HEK293 (cell line): ENCODE results near the gene DDX31.

Experiments
- CTCF ChIA-PET: fragments of 350-600 bp; formaldehyde crosslinking; extraction: SDS; loops from one replicate; lab custom pipeline; 2021; ENCODE audit warnings: antibody characterized with exemption; lab: Yijun Ruan, JAX
- POLR2A ChIA-PET: fragments of 300-600 bp; formaldehyde crosslinking; extraction: SDS; loops from one replicate; lab custom pipeline; 2020; ENCODE audit warnings: antibody characterized with exemption, inconsistent platforms; lab: Yijun Ruan, JAX
- H3K27ac ChIP-seq: fragments of 200-500 bp; sonication (Bioruptor generic); 2 replicates; pipeline ENCODE4 v1.5.1; 2014; ENCODE audit warnings: low read depth, low read length, control low read depth, inconsistent platforms; ENCODE audit errors: extremely low read depth
- H3K36me3 ChIP-seq, 2 experiments: fragments of 200-500 bp in 1 of 2; sonication (Bioruptor generic) in 1 of 2; 1 replicate in 1 of 2; 2 replicates in 1 of 2; pipeline ENCODE4 v1.5.1; 2014 to 2017; ENCODE audit warnings: inconsistent platforms in 2 of 2, low read length in 2 of 2; ENCODE audit not compliant: control insufficient read depth in 2 of 2, insufficient read depth in 1 of 2
- H3K4me1 ChIP-seq: fragments of 200-500 bp; sonication (Bioruptor generic); 2 replicates; pipeline ENCODE4 v1.5.1; 2014; ENCODE audit warnings: mild to moderate bottlenecking, low read length, inconsistent platforms; ENCODE audit not compliant: control insufficient read depth, insufficient read depth
- H3K4me3 ChIP-seq: 2 replicates; pipeline ENCODE4 v1.5.1; 2011; ENCODE audit warnings: low read depth, mild to moderate bottlenecking, control low read depth, low read length, moderate library complexity
- H3K9me3 ChIP-seq: fragments of 200-500 bp; sonication (Bioruptor generic); 2 replicates; pipeline ENCODE4 v1.5.1; 2014; ENCODE audit warnings: low read depth, low read length, inconsistent platforms; ENCODE audit not compliant: control insufficient read depth, insufficient read depth
- CTCF ChIP-seq: fragments of 450-650 bp; formaldehyde crosslinking; IDR thresholded peaks from 2 replicates; pipeline ENCODE4 v1.5.1; 2016; ENCODE audit warnings: missing biosample characterization, missing genetic modification characterization
- EGR2 ChIP-seq: fragments of 450-650 bp; formaldehyde crosslinking; IDR thresholded peaks from 2 replicates; pipeline ENCODE4 v1.5.1; 2016; ENCODE audit warnings: low read depth, missing biosample characterization, missing genetic modification characterization
- GFI1B ChIP-seq: fragments of 450-650 bp; formaldehyde crosslinking; IDR thresholded peaks from 2 replicates; pipeline ENCODE4 v1.5.1; 2016; ENCODE audit warnings: missing biosample characterization, missing genetic modification characterization
- HOXA7 ChIP-seq: sonication (generic); formaldehyde crosslinking; IDR thresholded peaks from 2 replicates; pipeline ENCODE4 v1.8.1; 2022; ENCODE audit warnings: missing genetic modification reagents, borderline replicate concordance
- KLF1 ChIP-seq: fragments of 450-650 bp; formaldehyde crosslinking; IDR thresholded peaks from 2 replicates; pipeline ENCODE4 v1.5.1; 2016; ENCODE audit warnings: missing biosample characterization, missing genetic modification characterization
- OSR2 ChIP-seq: fragments of 450-650 bp; formaldehyde crosslinking; IDR thresholded peaks from 2 replicates; pipeline ENCODE4 v1.5.1; 2016; ENCODE audit warnings: missing biosample characterization, missing genetic modification characterization
- PRDM2 ChIP-seq: fragments of 450-650 bp; formaldehyde crosslinking; IDR thresholded peaks from 2 replicates; pipeline ENCODE4 v1.5.1; 2016; ENCODE audit warnings: missing biosample characterization, missing genetic modification characterization, borderline replicate concordance
- SALL2 ChIP-seq: fragments of 450-650 bp; formaldehyde crosslinking; IDR thresholded peaks from 2 replicates; pipeline ENCODE4 v1.5.0; 2017; ENCODE audit warnings: missing biosample characterization, mild to moderate bottlenecking, missing genetic modification characterization, borderline replicate concordance
- YY1 ChIP-seq: fragments of 450-650 bp; formaldehyde crosslinking; IDR thresholded peaks from 2 replicates; pipeline ENCODE4 v1.5.1; 2018; ENCODE audit warnings: missing biosample characterization, missing genetic modification characterization
- ZBTB26 ChIP-seq: fragments of 450-650 bp; formaldehyde crosslinking; optimal IDR thresholded peaks from 2 replicates; pipeline ENCODE3; 2016; ENCODE audit warnings: missing biosample characterization, mild to moderate bottlenecking, missing genetic modification characterization
- ZNF16 ChIP-seq: fragments of 450-650 bp; formaldehyde crosslinking; IDR thresholded peaks from 2 replicates; pipeline ENCODE4 v1.5.1; 2016; ENCODE audit warnings: low read depth, missing biosample characterization, missing genetic modification characterization
- ZNF184 ChIP-seq: fragments of 450-650 bp; IDR thresholded peaks from 2 replicates; pipeline ENCODE4 v1.5.1; 2018; ENCODE audit warnings: missing biosample characterization, mild to moderate bottlenecking, missing genetic modification characterization
- ZNF211 ChIP-seq: fragments of 450-650 bp; formaldehyde crosslinking; IDR thresholded peaks from 2 replicates; pipeline ENCODE4 v1.5.1; 2016; ENCODE audit warnings: low read depth, missing biosample characterization, missing genetic modification characterization
- ZNF391 ChIP-seq: fragments of 450-650 bp; formaldehyde crosslinking; IDR thresholded peaks from 2 replicates; pipeline ENCODE4 v1.5.1; 2016; ENCODE audit warnings: low read depth, missing biosample characterization, missing genetic modification characterization, borderline replicate concordance
- ZNF473 ChIP-seq: fragments of 450-650 bp; formaldehyde crosslinking; IDR thresholded peaks from 2 replicates; pipeline ENCODE4 v1.5.1; 2017; ENCODE audit warnings: missing biosample characterization, missing genetic modification characterization
- ZNF521 ChIP-seq: fragments of 450-650 bp; formaldehyde crosslinking; IDR thresholded peaks from 2 replicates; pipeline ENCODE4 v1.5.1; 2017; ENCODE audit warnings: missing biosample characterization, mild to moderate bottlenecking, missing genetic modification characterization
- ZNF555 ChIP-seq: fragments of 450-650 bp; formaldehyde crosslinking; conservative IDR thresholded peaks from 2 replicates; pipeline ENCODE4 v1.5.1; 2017; ENCODE audit warnings: missing biosample characterization, mild to moderate bottlenecking, missing genetic modification characterization, inconsistent platforms
- ZNF580 ChIP-seq: fragments of 450-650 bp; formaldehyde crosslinking; IDR thresholded peaks from 2 replicates; pipeline ENCODE4 v1.5.1; 2016; ENCODE audit warnings: missing biosample characterization, missing genetic modification characterization
- ZNF639 ChIP-seq: fragments of 450-650 bp; formaldehyde crosslinking; IDR thresholded peaks from 2 replicates; pipeline ENCODE4 v1.5.1; 2016; ENCODE audit warnings: missing biosample characterization, missing genetic modification characterization
- ZNF701 ChIP-seq: fragments of 450-650 bp; formaldehyde crosslinking; IDR thresholded peaks from 2 replicates; pipeline ENCODE4 v1.5.1; 2016; ENCODE audit warnings: missing biosample characterization, missing genetic modification characterization
- ZNF792 ChIP-seq: fragments of 450-650 bp; formaldehyde crosslinking; IDR thresholded peaks from 2 replicates; pipeline ENCODE4 v1.5.1; 2016; ENCODE audit warnings: missing biosample characterization, missing genetic modification characterization

The DDX31 gene

GRCh38 chr9:132589148-132590036 lies 80.4 kb downstream of the DDX31 start (continued):
- no peak for TF ChIP-seq PRDM2 (tag by site-specific recombination)
- TF ChIP-seq ZNF792 (tag by site-specific recombination), result no peak

GRCh38 chr9:132588501-132589147 lies 81.2 kb downstream of the DDX31 start:
- ChIA-PET CTCF (no interaction called here), POLR2A (no interaction called here)
- Histone ChIP-seq H3K36me3 (no peaks in the 10 kb centered on the region), H3K9me3 (no peaks in the 10 kb centered on the region)
- no peak for TF ChIP-seq SALL2 (tag by site-specific recombination)
- no peak for TF ChIP-seq ZNF211
- TF ChIP-seq ZNF184 (tag by site-specific recombination), result no peak
- no peak for TF ChIP-seq YY1 (tag by site-specific recombination)
- TF ChIP-seq EGR2 (tag by site-specific recombination), result no peak
- TF ChIP-seq ZBTB26 (tag by site-specific recombination), result no peak
- TF ChIP-seq ZNF473 (tag by site-specific recombination), result no peak
- TF ChIP-seq GFI1B (tag by site-specific recombination), result no peak
- TF ChIP-seq ZNF639 (tag by site-specific recombination), result no peak
- TF ChIP-seq KLF1 (tag by site-specific recombination), result no peak
- TF ChIP-seq ZNF391 (tag by site-specific recombination), result no peak
- no peak for TF ChIP-seq OSR2
- TF ChIP-seq ZNF521, result no peak
- no peak for TF ChIP-seq ZNF580
- TF ChIP-seq ZNF792 (tag by site-specific recombination), result no peak
- TF ChIP-seq ZNF555 (tag by site-specific recombination), result no peak
- no peak for TF ChIP-seq ZNF16 (tag by site-specific recombination)
- no peak for TF ChIP-seq HOXA7 (CRISPR knock-in tag)
- no peak for TF ChIP-seq CTCF
- no peak for TF ChIP-seq ZNF701 (tag by site-specific recombination)
- TF ChIP-seq, all 188 proteins: peak for 0
- Histone ChIP-seq H3K4me1 (no peaks in the 10 kb centered on the region), H3K4me3 (no peak overlapping the region), H3K27ac (no peak overlapping the region)
